ENCODE data around the gene BEND6. TPM values are rescaled to one million over a fixed set of nuclear protein-coding genes. Genes with fewer than 3 reads are reported as not detected.

Gene BEND6
- total RNA-seq, 1 experiment from 2014 or later = 1.4 TPM

- Histone ChIP-seq H2BK20ac (ENCODE audit: low read depth, low read length, poor library complexity, severe bottlenecking) (no peak overlapping the region), H4K8ac (replicated peaks; ENCODE audit: insufficient read length, low read depth, low read length) (no peak overlapping the region), H3K27ac (ENCODE audit: insufficient read length, low read depth, low read length) (no peak overlapping the region), H3K18ac (ENCODE audit: insufficient read length, low read depth, low read length) (no peak overlapping the region), H3T11ph (ENCODE audit: low read length) (no peak overlapping the region), H3K4me1 (ENCODE audit: insufficient read depth, low read length) (no peaks in the 10 kb centered on the region), H3K9ac (ENCODE audit: extremely low read depth, insufficient read length, low read length) (no peak overlapping the region), H3K56ac (ENCODE audit: insufficient read length, low read depth, low read length) (no peak overlapping the region), H3K23ac (ENCODE audit: insufficient read length, low read depth, low read length) (no peak overlapping the region), H3K9me3 (ENCODE audit: control insufficient read depth, low read depth, low read length) (no peaks in the 10 kb centered on the region), H2BK12ac (ENCODE audit: insufficient read length, low read depth, low read length) (no peak overlapping the region), H3K4ac (ENCODE audit: low read depth, low read length) (no peak overlapping the region), H4K91ac (ENCODE audit: insufficient read length, low read depth, low read length) (no peak overlapping the region), H4K20me1 (ENCODE audit: control insufficient read depth, insufficient read depth, insufficient read length) (no peaks in the 10 kb centered on the region), H3K14ac (ENCODE audit: insufficient read depth, low read length) (no peak overlapping the region), H2AK5ac (ENCODE audit: insufficient read length, low read length) (no peak overlapping the region), H2BK15ac (ENCODE audit: low read depth, low read length) (no peak overlapping the region), H3K4me2 (ENCODE audit: insufficient read depth, insufficient read length, low read length) (no peak overlapping the region), H3K79me2 (ENCODE audit: insufficient read depth, low read length) (no peaks in the 10 kb centered on the region), H2BK120ac (ENCODE audit: low read depth, low read length, poor library complexity, severe bottlenecking) (no peak overlapping the region), H2BK5ac (ENCODE audit: insufficient read length, low read length) (no peak overlapping the region), H3K79me1 (ENCODE audit: insufficient read depth, low read depth, low read length, poor library complexity, severe bottlenecking) (no peaks in the 10 kb centered on the region), H2AFZ (ENCODE audit: low read length) (no peak overlapping the region), H3K23me2 (ENCODE audit: insufficient read length, low read depth, low read length, poor library complexity, severe bottlenecking) (no peaks in the 10 kb centered on the region), H4K5ac (ENCODE audit: insufficient read length, low read depth, low read length) (no peak overlapping the region), H3K27me3 (ENCODE audit: insufficient read depth, low read length) (no peaks in the 10 kb centered on the region)
- peaks cover 2 to 7% of the 10 kb centered on the region in 2 experiments; a peak in 2 of 4 replicates for H3K4me1 Mint-ChIP-seq
- H3K4me3 Mint-ChIP-seq = no peak overlapping the region
- no peaks in the 10 kb centered on the region; a peak in 1 of 5 replicates for H3K9me3 Mint-ChIP-seq
- no CpG with 5 or more reads among the region's 4 CpGs for WGBS (ENCODE audit: extremely low coverage, insufficient read length, low lambda C conversion rate)
- no peak overlapping the region for H3K27ac Mint-ChIP-seq
- TF ChIP-seq CTCF (conservative IDR thresholded peaks at IDR 0.05) = no peak
- DNase-seq = no peak
- no peaks in the 10 kb centered on the region for H3K36me3 Mint-ChIP-seq (ENCODE audit: insufficient read depth in 1 of 3, low read depth in 3 of 3)
- H3K27me3 Mint-ChIP-seq (ENCODE audit: low read depth) = no peaks in the 10 kb centered on the region
These were observed 58.6 kb downstream of the BEND6 start for GRCh38 chr6:57013521-57013926.
